PC-9 (cell line): ENCODE results near the gene PLK1.
"Not testable (repeated sequence)": the region's sequence is repeated elsewhere in the genome, so short reads cannot be mapped to it uniquely, and the experiment has no call there.

Source experiments
- CTCF ChIP-seq: fragments of 200-600 bp; sonication (generic); conservative IDR thresholded peaks from 2 replicates; pipeline ENCODE4 v1.6.1; 2017; ENCODE audit warnings: mixed run types, antibody characterized with exemption, mild to moderate bottlenecking, moderate library complexity
- EZH2 ChIP-seq: fragments of 200-600 bp; sonication (generic); IDR thresholded peaks from 2 replicates; pipeline ENCODE4 v1.8.0; 2017; ENCODE audit warnings: antibody characterized with exemption, low read depth

GRCh38 chr16:23631874-23632273, 46.8 kb upstream of the PLK1 start:
- TF ChIP-seq CTCF, EZH2: not testable (repeated sequence)
